ENCODE data around the gene SLC12A9.
"Not testable (repeated sequence)": the region's sequence is repeated elsewhere in the genome, so short reads cannot be mapped to it uniquely, and the experiment has no call there.

SLC12A9 gene, protein sequence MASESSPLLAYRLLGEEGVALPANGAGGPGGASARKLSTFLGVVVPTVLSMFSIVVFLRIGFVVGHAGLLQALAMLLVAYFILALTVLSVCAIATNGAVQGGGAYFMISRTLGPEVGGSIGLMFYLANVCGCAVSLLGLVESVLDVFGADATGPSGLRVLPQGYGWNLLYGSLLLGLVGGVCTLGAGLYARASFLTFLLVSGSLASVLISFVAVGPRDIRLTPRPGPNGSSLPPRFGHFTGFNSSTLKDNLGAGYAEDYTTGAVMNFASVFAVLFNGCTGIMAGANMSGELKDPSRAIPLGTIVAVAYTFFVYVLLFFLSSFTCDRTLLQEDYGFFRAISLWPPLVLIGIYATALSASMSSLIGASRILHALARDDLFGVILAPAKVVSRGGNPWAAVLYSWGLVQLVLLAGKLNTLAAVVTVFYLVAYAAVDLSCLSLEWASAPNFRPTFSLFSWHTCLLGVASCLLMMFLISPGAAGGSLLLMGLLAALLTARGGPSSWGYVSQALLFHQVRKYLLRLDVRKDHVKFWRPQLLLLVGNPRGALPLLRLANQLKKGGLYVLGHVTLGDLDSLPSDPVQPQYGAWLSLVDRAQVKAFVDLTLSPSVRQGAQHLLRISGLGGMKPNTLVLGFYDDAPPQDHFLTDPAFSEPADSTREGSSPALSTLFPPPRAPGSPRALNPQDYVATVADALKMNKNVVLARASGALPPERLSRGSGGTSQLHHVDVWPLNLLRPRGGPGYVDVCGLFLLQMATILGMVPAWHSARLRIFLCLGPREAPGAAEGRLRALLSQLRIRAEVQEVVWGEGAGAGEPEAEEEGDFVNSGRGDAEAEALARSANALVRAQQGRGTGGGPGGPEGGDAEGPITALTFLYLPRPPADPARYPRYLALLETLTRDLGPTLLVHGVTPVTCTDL

GRCh38 chr7:100852048-100852872 is at the start of gene SLC12A9:
Gene SLC12A9, plus strand, starts transcription at chr7:100852713. Its CDS starts 1,485 bp downstream, at chr7:100854198.
- in situ Hi-C loops (cut with MboI; ENCODE audit: low sequenced_read_pairs) = no loop called here

DNA sequence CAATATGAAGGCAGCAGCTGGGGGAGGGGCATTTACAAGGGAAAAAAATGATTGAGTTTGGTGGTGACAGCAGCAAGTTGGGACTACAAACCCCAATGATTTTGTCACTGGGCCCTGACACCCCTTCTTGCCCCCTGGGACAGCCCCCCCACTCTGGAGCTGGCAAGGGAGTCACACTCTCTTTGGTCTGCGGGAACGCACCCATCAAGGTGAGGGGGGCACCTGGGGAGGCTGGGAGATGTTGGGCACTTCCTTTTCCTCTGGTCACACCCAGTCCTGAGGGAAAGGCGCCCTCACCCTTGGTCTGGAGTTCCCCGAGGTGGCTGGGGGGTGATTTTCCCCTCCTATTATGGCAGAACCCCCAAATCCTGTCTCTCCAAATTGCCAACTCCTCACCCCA is 49.6 kb upstream of the SLC12A9 start:
- in situ Hi-C loops (cut with MboI; ENCODE audit: low sequenced_read_pairs) = no loop called here

GRCh38 chr7:100803398-100804161 is 48.9 kb upstream of the SLC12A9 start:
- in situ Hi-C loops (cut with MboI; ENCODE audit: low sequenced_read_pairs) = no loop called here

DNA sequence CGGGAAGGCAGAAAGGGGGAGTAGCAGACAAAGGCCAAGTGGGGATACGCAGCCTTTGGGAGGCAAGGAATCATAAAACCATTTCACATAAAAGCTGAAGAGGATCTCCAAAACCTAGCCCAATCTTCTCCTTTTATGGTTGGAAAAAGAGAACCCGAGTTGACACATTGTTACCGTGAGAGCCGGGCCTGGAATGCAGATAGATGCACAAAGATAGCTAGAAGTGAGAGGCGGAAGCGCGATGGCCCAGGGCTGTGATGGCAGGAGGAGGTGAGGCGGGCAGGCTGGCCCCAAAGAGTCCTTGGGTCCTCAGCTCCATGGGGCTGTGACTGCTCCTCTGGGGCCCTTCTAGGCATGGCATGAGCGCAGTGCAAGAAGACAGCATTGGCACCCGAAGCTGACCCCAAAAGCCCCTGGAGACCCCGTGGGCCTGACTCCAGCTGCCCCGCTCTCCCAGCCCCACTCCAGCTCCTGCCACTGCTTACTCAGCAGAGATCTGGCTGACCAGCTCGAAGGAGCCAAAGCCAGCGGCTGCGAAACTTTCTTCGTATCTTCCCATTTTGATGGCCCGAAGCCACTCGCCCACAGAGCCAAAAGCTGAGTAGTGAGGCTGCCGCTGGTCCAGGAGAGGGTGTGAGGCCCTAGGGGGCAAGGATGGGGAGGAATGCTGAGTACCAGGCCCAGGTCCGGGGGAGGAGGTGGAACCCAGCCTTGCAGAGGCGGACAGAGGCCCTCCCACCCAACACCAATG is 47.7 kb upstream of the SLC12A9 start:
- in situ Hi-C loops (cut with MboI; ENCODE audit: low sequenced_read_pairs) = no loop called here

DNA sequence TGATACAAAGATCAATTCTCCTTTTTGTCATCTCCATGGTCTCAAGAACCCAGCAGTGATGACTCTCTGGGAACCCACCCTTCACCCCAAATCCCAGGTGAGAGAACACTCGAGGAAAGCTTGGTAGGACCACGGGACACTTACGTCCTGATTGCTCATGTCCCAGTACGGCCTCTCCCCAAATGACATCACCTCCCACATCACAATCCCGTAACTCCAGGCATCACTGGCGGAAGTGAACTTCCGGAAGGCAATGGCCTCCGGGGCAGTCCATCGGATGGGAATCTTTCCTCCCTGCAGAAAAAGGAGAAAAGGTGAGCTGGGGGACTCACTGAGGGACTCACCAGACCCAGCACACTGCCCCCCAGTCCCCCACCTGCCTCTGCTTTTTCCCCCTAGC is 46.2 kb upstream of the SLC12A9 start:
- in situ Hi-C loops (cut with MboI; ENCODE audit: low sequenced_read_pairs) = no loop called here

DNA sequence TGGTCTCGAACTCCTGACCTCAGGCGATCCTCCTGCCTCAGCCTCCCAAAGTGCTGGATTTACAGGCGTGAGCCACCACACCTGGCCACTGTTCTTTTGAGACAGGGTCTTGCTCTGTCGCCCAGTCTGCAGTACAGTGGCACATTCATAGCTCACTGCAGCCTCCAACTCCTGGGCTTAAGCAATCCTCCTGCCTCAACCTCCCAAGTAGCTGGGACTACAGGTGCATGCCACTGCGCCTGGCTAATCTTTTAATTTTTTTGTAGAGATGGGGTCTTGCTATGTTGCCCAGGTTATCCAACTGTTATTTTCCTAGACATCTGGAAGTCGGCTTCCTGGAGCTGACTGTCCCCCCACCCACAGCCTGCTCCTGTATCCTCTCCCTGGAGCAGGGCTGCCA is 45.6 kb upstream of the SLC12A9 start:
- in situ Hi-C loops (cut with MboI; ENCODE audit: low sequenced_read_pairs) = not testable (repeated sequence)

GRCh38 chr7:100808354-100808875 is 44.1 kb upstream of the SLC12A9 start:
- in situ Hi-C loops (cut with MboI; ENCODE audit: low sequenced_read_pairs) = no loop called here

DNA sequence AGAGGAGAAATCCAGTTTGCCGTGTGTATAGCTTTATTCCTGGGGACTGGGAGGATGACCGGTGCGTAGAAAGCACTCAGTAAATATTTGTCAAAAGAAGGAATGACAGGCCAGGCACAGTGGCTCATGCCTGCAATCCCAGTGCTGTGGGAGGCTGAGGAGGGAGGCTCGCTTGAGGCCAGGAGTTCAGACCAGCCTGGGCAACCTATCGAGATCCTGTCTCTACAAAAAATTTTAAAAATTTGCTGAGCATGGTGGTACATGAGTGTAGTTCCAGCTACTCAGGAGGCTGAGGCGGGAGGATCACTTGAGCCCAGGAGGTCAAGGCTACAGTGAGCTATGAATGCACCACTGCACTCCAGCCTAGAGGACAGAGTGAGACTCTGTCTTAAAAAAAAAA is 41.0 kb upstream of the SLC12A9 start:
- in situ Hi-C loops (cut with MboI; ENCODE audit: low sequenced_read_pairs) = no loop called here

- in situ Hi-C loops (cut with MboI; ENCODE audit: low sequenced_read_pairs) = no loop called here
Observed at GRCh38 chr7:100812729-100813128, 39.8 kb upstream of the SLC12A9 start.

GRCh38 chr7:100816515-100816914 is 36.0 kb upstream of the SLC12A9 start:
- in situ Hi-C loops (cut with MboI; ENCODE audit: low sequenced_read_pairs) = not testable (repeated sequence)

- in situ Hi-C loops (cut with MboI; ENCODE audit: low sequenced_read_pairs) = no loop called here
Observed at GRCh38 chr7:100817097-100817496, 35.4 kb upstream of the SLC12A9 start.

DNA sequence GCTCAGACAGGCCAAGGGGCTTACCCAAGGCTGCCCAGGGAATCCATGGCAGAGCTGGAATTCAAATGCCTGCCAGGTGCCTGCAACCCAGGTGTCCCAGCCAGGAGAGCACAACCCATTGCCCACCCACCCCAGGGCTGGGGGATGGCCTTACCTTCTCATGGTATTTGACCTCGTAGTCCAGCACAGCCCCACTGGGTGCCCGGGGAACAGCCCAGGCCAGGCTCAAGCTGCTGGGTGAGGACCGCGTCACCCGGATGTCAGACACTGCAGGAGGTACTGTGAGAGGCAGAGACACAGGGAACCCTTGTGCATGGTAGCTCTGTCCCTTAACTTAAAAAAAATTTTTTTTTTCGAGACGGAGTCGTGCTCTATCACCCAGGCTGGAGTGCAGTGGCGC is 34.1 kb upstream of the SLC12A9 start:
- in situ Hi-C loops (cut with MboI; ENCODE audit: low sequenced_read_pairs) = no loop called here

- in situ Hi-C loops (cut with MboI; ENCODE audit: low sequenced_read_pairs) = no loop called here
Observed at GRCh38 chr7:100818825-100819224, 33.7 kb upstream of the SLC12A9 start.

DNA sequence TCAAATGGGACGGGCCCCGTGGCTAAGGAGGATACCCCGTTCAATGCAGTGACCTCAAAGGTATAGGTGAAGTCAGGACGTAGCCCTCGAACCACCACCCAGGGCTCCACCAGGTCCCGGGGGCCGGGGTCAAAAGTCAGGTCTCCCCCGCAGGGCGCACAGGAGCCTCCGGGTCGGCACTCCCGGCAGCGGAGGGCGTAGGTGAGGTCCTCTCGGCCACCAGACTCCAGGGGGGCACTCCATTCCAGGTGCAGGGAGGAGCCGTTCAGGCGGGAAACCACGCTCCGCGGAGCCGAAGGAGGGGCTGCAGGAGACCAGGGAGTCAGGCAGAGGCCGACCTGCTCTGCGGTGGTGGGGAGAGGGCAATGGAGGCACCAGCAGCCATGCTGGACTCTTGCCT is 32.9 kb upstream of the SLC12A9 start:
- in situ Hi-C loops (cut with MboI; ENCODE audit: low sequenced_read_pairs) = no loop called here

GRCh38 chr7:100822236-100823139 is 30.0 kb upstream of the SLC12A9 start:
- in situ Hi-C loops (cut with MboI; ENCODE audit: low sequenced_read_pairs) = no loop called here

GRCh38 chr7:100823140-100823525 is 29.4 kb upstream of the SLC12A9 start:
- in situ Hi-C loops (cut with MboI; ENCODE audit: low sequenced_read_pairs) = no loop called here

DNA sequence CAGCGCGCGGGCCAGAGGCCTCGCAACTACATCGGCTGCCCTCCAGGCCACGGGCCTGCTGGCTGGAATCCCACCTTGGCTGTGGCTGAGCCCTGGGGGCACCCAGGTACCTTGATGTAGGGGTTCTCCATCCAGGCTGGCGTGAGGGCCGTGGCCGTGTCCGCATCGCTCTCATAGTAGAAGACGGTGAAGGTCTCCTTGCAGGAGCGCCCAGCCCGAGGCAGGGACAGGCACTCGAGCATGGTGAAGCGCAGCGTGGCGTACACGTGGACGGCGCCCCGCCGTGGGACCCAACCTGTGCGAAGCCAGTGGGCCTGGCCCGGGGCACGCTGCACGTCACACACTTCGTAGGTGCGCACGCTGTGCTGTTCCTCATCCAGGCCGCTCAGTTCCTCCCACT is 29.0 kb upstream of the SLC12A9 start:
- in situ Hi-C loops (cut with MboI; ENCODE audit: low sequenced_read_pairs) = no loop called here

DNA sequence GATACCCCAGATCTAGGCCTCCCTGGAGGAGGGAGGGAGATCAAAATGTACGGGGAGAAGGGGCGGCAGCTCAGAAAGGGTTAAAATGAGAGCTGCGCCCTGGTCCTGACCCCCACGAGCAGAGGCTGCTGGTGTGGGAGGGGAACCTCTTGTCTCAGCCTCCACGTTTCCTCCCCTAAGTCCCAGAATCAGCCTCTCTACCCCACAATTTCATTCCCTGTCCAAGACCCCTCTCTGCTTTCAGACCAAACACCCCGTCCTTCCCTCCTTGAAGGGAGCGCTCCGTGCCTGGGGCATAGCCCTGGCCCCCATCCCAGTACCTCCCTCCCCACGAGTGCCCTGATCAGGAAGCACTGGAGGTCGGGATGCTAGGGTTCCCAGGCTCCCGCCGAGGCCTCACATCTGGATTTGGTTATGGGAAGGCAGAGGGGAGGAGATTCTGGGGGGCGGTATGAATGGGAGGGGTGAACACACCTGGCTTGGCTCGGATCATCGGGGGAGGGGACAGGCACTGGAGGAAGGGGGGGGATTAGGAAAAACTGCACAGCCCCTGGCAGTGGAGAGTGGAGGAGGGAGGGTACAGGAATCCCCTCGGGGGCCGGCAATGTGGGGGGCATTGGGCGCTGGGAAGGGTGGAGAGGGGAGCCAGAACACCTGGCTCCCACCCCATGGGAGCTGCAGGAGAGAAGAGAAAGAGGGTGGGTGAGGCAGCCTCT is 27.9 kb upstream of the SLC12A9 start:
- in situ Hi-C loops (cut with MboI; ENCODE audit: low sequenced_read_pairs) = no loop called here

All from HL-60/S4 (cell line).